NCI-H345 treated with DMSO at 0.1 percent for 48 hours (cell line): ENCODE measurements around the gene ATG5.

Experiments
- DNase-seq: peaks from one replicate; lab custom pipeline; 2025; ENCODE audit not compliant: unreplicated experiment; lab: John Stamatoyannopoulos, UW

Gene ATG5

DNA sequence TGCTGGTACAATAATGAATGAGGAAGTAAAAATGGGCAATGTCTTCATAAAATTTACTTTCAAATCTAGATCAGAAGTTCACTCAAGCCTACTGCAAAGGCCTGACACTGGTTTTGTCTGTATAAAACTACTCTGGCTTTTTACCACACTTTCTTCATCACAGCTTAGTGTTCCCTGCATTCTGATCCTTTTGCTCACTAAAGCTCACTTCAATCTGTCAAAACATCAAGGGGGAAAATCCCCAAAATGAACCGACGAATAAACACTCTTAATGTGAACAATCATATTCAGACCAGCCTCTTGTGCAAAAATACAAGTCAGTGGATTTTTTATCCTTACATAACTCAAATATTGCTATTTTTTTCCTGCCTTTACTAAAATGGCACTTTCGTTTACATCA is 140.9 kb downstream of the ATG5 start:
- no peak for DNase-seq

- DNase-seq = no peak
Observed at GRCh38 chr6:106183430-106183829, 142.1 kb downstream of the ATG5 start.

DNA sequence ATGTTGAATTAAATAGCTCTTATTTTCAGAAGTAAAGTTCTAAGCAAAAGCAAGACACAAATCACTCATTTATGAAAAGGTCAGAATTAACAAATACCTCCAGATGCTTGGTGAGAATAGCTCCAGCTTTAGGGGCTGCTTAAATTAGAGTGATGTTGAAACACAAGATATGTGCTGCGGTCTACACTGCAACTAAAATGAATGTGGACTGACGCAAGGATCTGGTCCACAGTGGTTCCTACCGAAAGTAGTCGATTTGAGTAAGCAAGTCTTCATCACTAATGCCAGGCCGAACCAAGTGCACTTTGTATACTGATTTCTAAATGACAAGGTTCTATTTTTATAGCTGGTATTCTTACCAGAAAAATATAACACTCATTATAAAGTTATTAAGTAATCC is 143.1 kb downstream of the ATG5 start:
- DNase-seq = no peak

DNA sequence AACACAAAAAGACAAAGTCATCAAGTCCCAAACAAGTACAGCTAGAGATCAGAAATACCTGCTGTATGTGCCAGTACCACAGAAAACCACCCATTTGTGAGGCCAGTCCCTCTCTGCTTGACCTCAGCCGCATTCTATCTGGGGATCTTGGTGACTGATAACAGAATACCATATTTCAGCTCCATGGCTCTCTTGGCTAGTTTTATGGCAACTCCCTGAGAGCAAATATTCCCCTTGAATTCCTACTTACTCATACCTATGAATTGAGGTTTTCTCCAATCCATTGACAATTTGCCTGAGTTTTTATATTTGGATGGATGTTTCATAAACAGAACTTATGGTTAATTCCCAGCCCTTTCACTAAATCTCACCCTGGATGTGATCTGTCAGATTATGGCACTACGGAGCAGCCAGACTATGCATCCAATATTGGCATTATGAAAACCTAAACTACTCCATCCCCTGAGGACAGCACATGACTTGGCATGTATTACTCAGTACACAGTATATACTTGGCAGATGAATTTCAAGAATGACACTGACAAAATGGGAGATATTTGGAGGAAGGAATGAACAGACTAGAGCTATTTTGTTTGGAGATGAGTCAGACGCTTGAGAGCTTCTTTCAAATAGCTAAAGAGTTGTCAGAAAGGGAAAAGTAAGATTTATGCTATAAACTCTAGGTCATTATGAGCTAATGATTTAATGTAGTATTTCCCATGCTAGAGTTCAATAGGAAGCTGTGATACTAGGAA is 143.7 kb downstream of the ATG5 start:
- no peak for DNase-seq

DNA sequence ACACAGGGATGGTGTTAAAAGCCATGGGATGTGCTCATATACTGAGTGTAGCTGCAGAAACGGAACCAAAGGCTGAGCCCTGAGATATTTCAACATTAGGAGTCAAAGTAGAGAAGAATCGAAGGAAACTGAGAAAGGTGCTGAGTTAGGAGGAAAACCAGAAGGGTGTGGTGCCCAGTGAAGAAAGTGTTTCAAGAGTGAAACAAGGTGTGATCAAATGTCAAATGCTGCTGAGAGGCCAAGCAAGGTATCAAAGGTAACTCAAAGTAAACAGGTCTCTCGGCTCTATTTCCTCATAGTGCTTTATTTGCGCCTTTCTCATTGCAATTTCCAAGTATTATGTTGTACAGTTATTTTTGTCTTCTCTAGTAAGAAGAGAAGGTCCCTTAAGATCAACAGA is 145.4 kb downstream of the ATG5 start:
- no peak for DNase-seq

- no peak for DNase-seq
Observed at GRCh38 chr6:106178900-106179299, 146.7 kb downstream of the ATG5 start.

GRCh38 chr6:106177786-106178185 is 147.8 kb downstream of the ATG5 start:
- no peak for DNase-seq

- no peak for DNase-seq
Observed at GRCh38 chr6:106173124-106173879, 152.3 kb downstream of the ATG5 start.

DNA sequence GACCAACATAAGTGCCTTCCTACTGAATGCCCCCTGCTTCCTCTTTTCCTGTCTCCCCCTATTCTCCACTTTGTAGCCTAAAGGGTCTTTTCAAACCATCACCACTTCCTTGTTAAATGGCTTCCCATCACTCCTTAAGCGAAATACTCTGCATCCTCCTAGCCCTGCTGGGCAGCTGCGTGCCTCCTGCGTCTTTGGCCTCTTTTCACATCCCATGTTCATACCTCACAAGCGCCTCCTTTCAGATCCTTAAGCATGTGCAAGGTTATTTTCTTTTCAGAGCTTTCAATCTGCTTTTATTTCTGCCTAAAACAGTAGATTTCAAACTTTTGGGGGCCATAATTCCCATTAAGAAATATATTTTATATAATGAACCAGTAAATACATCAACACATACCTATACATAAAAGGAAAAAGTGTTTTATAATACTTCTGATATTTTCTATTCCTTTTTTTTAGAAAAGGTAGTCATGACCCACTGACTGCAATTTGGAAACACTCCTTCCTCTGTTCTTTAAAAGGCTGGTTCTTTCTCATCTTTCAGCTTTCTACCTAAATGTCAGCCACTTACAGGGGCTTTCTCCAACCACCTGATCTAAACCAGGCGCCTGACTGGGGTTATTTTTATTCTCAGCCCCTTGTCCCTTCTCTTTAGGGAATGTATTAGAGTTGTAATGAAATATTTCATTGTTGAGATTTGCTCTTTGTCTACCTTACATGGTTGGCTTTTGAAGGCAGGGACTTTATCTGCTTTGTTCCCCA is 155.3 kb downstream of the ATG5 start:
- no peak for DNase-seq

DNA sequence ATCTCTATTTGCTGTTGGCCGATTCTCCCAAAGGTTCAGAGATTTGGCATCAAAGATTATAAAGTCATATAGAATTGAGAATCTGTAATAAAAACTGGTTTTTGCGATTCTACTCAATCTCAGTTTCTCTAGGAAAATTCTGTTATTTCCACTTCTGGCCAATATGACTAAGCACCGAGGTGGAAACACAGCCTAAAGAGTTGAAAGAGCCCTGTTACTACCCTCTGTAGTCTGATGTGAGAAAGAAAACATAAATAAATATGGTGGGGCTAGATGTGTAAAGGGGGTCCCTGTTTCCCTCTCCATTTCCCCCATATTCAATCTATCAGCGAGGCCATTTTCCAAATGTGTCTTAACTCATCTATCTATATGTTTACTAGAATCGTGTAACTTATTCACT is 156.0 kb downstream of the ATG5 start:
- no peak for DNase-seq

DNA sequence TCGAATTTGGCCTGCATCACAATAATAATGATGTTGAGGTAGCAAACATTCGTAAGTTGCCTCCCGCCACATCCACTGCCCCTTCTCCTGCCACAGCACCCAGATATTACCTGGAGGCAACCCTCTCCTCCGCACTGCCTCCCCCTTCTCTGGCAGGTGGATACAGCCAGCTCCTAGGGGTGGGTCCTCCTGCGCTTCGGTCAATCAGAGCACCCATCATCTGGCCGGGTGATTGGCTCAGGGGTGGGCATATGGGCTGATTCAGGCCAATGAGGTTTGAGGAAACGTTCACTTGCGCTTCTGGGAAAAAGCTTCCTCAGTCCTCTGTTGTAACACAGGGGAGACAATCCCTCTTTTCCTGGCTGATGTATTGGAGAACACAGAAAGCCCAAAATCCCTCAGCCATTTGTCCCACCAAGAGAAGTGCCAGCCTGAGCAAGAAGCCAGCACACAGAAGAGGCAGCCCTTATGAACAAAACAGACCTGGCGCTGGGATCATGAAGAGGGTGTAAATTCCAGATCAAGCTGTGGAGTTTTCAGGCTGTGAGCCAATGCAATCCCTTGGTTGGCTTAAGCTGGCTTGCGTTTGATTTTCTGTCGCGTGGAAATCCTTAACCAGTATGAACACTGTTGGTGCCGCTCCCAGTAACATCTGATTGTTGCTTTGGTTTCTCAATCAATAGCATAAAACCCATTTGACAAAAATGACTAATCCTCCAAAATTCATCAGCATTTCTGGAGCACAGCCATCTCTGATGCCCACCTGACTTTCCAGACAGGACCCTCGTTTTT is 157.3 kb downstream of the ATG5 start:
- DNase-seq = no peak

- DNase-seq = no peak
Observed at GRCh38 chr6:106167096-106167814, 158.3 kb downstream of the ATG5 start.

DNA sequence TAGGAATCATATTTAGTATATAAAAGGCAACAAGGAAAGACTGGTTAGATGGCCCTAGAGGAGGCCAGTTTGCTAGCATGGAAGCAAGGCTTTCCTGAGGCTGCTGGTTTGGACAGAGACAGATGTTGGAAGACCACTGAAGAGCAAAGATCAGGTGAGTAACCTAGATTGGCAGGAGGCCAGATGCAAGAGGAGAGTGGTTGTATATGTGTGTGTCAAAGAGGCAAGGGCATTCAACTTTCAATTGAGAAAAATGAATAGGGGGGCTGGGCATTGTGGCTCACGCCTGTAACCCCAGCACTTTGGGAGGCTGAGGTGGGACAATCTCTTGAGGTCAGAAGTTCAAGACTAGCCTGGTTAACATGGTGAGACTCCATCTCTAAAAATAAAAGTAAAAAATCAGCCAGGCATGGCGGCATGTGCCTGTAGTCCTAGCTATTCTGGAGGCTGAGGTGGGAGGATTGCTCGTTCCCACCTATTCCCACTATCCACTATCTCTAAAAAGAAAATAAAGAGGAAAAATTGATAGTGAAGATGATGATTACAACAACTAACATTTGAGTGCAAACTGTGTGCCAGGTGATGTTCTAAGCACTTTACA is 159.6 kb downstream of the ATG5 start:
- DNase-seq = peak; percentile 2

- no peak for DNase-seq
Observed at GRCh38 chr6:106163966-106164877, 161.3 kb downstream of the ATG5 start.

DNA sequence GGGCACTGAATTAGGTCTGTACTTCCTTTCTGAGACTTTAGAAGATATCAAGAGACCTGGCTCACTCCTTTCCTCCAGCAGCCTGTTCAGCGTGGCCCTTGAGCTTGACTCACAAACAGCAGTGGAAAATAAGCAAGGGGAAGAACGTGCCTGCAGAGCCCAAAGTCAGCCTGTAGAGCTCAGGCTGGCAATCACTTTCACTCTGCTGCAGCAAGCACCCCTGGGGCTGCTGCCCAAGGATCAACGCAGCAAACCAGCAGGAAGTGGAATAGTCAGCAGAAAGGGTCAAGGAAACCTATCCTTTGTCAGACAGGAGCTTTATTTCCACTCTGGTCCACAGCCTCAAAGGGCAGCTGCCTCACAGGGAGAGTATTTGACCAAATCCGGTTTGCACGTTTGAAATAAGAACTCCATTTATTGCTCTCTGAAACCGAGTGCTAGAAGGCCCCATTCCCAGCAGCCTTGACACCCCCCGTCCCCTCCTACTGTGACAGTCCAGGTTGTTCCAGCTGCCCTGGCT is 162.1 kb downstream of the ATG5 start:
- DNase-seq = no peak

GRCh38 chr6:106162921-106163320 is 162.6 kb downstream of the ATG5 start:
- DNase-seq = no peak

GRCh38 chr6:106161893-106162292 is 163.7 kb downstream of the ATG5 start:
- no peak for DNase-seq

DNA sequence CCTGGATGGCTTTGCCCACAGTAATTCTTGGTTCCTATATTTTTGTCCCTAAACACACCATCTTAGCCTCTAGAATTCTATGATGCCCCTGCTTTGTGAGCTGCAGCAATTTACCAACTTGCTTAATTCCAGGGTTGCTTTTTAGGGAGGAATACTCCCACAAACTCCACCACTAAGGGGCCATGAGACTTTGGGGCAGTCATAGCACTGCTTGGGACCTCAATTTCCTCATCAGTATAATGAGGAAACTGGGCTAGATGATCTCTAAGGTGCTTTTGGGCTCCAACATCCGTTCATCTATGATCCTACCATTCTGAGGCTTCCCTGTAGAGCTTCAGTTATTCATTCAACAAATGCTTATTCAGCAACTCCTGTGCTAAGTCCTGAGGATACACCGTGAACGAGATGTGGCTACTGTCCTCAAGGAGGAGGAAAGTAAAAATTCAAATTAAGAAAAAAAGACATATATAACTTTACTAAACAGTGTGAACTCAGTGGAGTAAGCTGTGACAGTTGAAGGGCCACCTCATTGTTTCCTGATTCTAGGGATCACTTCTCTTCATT is 164.2 kb downstream of the ATG5 start:
- no peak for DNase-seq
